ENCODE results near the gene SLC25A13. TPM values are rescaled to one million over a fixed set of nuclear protein-coding genes. Genes with fewer than 3 reads are reported as not detected.

Gene SLC25A13
- total and polyA plus RNA-seq, 3 experiments from 2014 or later: 9.7 to 13.8 (median 10.8) TPM

DNA sequence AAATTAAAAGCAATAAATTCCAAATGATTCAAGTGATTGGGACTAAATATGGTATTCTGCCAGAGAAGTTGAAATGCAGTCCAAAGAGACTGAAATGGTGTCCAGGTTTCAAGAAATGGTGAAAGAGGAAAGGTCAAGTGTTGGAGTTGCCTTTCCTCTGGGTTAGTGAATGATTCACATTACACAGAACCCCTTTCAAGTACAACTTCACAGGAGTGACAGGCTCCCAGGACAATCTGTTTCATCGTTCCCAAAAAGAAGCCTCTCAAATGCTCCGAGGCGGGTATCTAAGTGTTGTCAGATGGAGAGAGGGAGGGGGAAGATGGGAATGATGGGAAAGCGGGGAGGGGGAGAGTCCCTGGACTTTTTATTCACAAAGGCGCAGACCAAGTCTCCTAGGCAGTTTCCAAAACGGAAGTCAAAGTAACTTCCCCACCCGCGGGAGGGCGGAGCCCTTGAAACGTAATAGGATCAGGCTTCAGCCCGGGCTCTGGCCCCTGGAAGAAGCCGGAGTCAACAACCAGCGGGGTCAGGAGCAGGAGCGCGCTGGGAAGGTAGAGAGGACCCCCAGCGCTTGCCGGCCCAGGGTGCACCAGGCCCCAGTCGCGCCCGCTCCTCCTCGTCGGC lies 754 bp downstream of the SLC25A13 start:
- peak overlapping the region; percentile 77 to 99 (median 93) for H3K27ac Mint-ChIP-seq
- peak in 3 of 5 donors; percentile 23 to 59 (median 39) for DNase-seq
- POLR2A ChIA-PET: no interaction called here

DNA sequence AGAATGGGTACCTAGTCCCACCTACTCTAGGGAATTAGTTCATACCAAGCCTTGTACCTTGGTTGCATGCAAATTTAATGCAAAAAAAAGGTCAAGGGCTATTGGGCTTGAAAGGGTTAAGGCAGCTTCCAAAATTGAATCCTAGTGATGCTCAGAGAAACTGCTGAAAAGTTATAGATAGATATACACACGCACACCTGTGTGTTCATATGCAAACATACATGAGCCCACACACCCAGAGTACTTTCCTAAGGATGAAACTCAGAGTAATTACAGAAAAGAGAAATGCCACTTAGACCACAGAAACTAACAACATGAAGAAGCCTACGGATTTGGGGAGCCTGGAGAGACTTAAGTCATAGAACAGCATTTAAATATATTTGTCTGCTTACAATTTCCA lies 1.5 kb downstream of the SLC25A13 start:
- Histone ChIP-seq H3K9me3 (ENCODE audit: low read length) (no peaks in the 10 kb centered on the region), H3K27ac (ENCODE audit: low read depth, low read length) (peak overlapping the region; percentile 78), H3K4me1 (ENCODE audit: insufficient read depth, low read length) (peaks cover 10% of the 10 kb centered on the region), H3K27me3 (ENCODE audit: insufficient read depth, low read length, poor library complexity, severe bottlenecking) (no peaks in the 10 kb centered on the region), H3K36me3 (ENCODE audit: insufficient read depth, low read length) (no peaks in the 10 kb centered on the region), H3K4me3 (ENCODE audit: low read length) (no peak overlapping the region)
- H3K4me3 Mint-ChIP-seq: peak overlapping the region; percentile 87 to 97 (median 92)
- ChIA-PET CTCF (no interaction called here), POLR2A (no interaction called here)
- peaks cover 0 to 5% (median 0%) of the 10 kb centered on the region in 3 donors for H3K36me3 Mint-ChIP-seq
- H3K27ac Mint-ChIP-seq: peak overlapping the region; percentile 77 to 99 (median 93)
- peaks cover 24 to 43% (median 31%) of the 10 kb centered on the region in 3 donors for H3K4me1 Mint-ChIP-seq
- H3K27me3 Mint-ChIP-seq: no peaks in the 10 kb centered on the region
- H3K9me3 Mint-ChIP-seq: no peaks in the 10 kb centered on the region
- no peak for DNase-seq

More for the DNA sequence above, 754 bp downstream of the SLC25A13 start:
- no peaks in the 10 kb centered on the region for H3K27me3 Mint-ChIP-seq
- Histone ChIP-seq H3K27ac (ENCODE audit: low read depth, low read length) (peak overlapping the region; percentile 78), H3K9me3 (ENCODE audit: low read length) (no peaks in the 10 kb centered on the region), H3K4me1 (ENCODE audit: insufficient read depth, low read length) (peaks cover 10% of the 10 kb centered on the region), H3K27me3 (ENCODE audit: insufficient read depth, low read length, poor library complexity, severe bottlenecking) (no peaks in the 10 kb centered on the region), H3K36me3 (ENCODE audit: insufficient read depth, low read length) (no peaks in the 10 kb centered on the region), H3K4me3 (ENCODE audit: low read length) (peak overlapping the region; percentile 81)
- CTCF ChIA-PET: no interaction called here
- H3K9me3 Mint-ChIP-seq: no peaks in the 10 kb centered on the region
- peaks cover 23 to 42% (median 31%) of the 10 kb centered on the region in 3 donors for H3K4me1 Mint-ChIP-seq
- peaks cover 0 to 5% (median 0%) of the 10 kb centered on the region in 3 donors for H3K36me3 Mint-ChIP-seq
- H3K4me3 Mint-ChIP-seq: peak overlapping the region; percentile 87 to 97 (median 92)

DNA sequence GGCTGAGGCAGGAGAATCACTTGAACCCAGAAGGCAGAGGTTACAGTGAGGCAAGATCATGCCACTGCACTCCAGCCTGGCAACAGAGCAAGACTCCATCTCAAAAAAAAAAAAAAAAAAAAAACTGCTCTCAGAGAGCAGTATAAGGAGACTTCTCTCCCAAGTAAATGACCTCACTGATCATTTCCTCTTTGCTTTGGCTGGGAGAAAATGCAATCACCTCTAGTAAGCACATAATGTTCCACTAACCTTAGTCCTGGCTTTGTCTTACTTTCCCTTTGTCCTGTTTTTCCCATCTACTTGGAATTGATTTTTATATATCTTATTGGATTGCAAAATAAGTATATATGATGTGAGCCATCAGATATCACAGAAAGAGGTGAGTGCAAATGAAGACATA lies 2.5 kb downstream of the SLC25A13 start:
- ChIA-PET POLR2A (no interaction called here), CTCF (no interaction called here)
- no peak for DNase-seq
- Histone ChIP-seq H3K27ac (ENCODE audit: low read depth, low read length) (no peak overlapping the region), H3K27me3 (ENCODE audit: insufficient read depth, low read length, poor library complexity, severe bottlenecking) (no peaks in the 10 kb centered on the region), H3K36me3 (ENCODE audit: insufficient read depth, low read length) (no peaks in the 10 kb centered on the region), H3K9me3 (ENCODE audit: low read length) (no peaks in the 10 kb centered on the region), H3K4me3 (ENCODE audit: low read length) (no peak overlapping the region), H3K4me1 (ENCODE audit: insufficient read depth, low read length) (peaks cover 10% of the 10 kb centered on the region)
- H3K27me3 Mint-ChIP-seq: no peaks in the 10 kb centered on the region
- H3K27ac Mint-ChIP-seq: no peak overlapping the region
- H3K36me3 Mint-ChIP-seq: peaks cover 0 to 5% (median 0%) of the 10 kb centered on the region in 3 donors
- peaks cover 24 to 53% (median 35%) of the 10 kb centered on the region in 3 donors for H3K4me1 Mint-ChIP-seq
- no peaks in the 10 kb centered on the region for H3K9me3 Mint-ChIP-seq
- H3K4me3 Mint-ChIP-seq: peak overlapping the region in 1 of 7 donors; percentile 87

DNA sequence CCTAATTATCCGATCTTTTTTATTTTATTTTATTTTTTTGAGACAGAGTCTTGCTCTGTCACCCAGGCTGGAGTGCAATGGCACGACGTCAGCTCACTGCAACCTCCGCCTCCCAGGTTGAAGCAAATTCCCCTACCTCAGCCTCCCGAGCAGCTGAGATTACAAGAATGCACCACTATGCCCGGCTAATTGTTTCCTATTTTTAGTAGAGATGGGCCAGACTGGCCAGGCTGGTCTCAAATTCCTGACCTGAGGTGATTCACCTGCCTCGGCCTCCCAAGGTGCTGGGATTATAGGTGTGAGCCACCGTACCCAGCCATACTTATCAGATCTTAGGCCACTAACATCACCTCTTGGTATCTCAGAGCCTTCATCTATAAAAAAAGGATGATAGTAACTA lies 4.9 kb downstream of the SLC25A13 start:
- Histone ChIP-seq H3K36me3 (ENCODE audit: insufficient read depth, low read length) (no peaks in the 10 kb centered on the region), H3K27ac (ENCODE audit: low read depth, low read length) (no peak overlapping the region), H3K4me3 (ENCODE audit: low read length) (no peak overlapping the region), H3K27me3 (ENCODE audit: insufficient read depth, low read length, poor library complexity, severe bottlenecking) (no peaks in the 10 kb centered on the region), H3K4me1 (ENCODE audit: insufficient read depth, low read length) (peaks cover 7% of the 10 kb centered on the region), H3K9me3 (ENCODE audit: low read length) (no peaks in the 10 kb centered on the region)
- Mint-ChIP-seq H3K27me3 (no peaks in the 10 kb centered on the region), H3K4me1 (peaks cover 30 to 60% (median 45%) of the 10 kb centered on the region in 3 donors), H3K27ac (no peak overlapping the region), H3K36me3 (peaks cover 0 to 2% (median 0%) of the 10 kb centered on the region in 3 donors), H3K9me3 (no peaks in the 10 kb centered on the region), H3K4me3 (no peak overlapping the region)
- POLR2A ChIA-PET: no interaction called here
- DNase-seq: no peak
- CTCF ChIA-PET: no interaction called here

DNA sequence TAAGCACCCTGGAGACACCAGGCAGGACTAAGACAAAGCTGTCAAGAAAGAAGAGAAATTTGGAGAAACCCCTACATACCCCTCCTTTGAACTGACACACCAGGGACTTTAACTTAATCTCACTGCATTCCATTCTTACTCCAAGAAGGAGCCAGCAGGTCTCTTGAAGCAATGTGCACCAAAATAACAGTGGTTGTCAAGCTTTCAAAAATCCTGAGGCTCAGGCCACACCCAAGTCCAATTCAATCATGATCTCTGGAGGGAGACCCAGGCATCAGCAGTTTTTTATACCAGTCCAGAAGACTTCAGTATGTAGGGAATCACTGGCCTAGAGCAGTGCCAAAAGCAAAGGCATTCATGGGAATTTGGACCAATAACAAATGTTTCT lies 6.8 kb downstream of the SLC25A13 start:
- no peak for DNase-seq
- Histone ChIP-seq H3K9me3 (ENCODE audit: low read length) (no peaks in the 10 kb centered on the region), H3K36me3 (ENCODE audit: insufficient read depth, low read length) (no peaks in the 10 kb centered on the region), H3K27ac (ENCODE audit: low read depth, low read length) (no peak overlapping the region), H3K27me3 (ENCODE audit: insufficient read depth, low read length, poor library complexity, severe bottlenecking) (no peaks in the 10 kb centered on the region), H3K4me3 (ENCODE audit: low read length) (no peak overlapping the region), H3K4me1 (ENCODE audit: insufficient read depth, low read length) (no peaks in the 10 kb centered on the region)
- no peaks in the 10 kb centered on the region for H3K9me3 Mint-ChIP-seq
- no peak overlapping the region for H3K4me3 Mint-ChIP-seq
- H3K27me3 Mint-ChIP-seq: no peaks in the 10 kb centered on the region
- peaks cover 27 to 58% (median 46%) of the 10 kb centered on the region in 3 donors for H3K4me1 Mint-ChIP-seq
- CTCF ChIA-PET: no interaction called here
- H3K27ac Mint-ChIP-seq: peak overlapping the region in 1 of 8 donors; percentile 21
- POLR2A ChIA-PET: no interaction called here
- H3K36me3 Mint-ChIP-seq: no peaks in the 10 kb centered on the region

DNA sequence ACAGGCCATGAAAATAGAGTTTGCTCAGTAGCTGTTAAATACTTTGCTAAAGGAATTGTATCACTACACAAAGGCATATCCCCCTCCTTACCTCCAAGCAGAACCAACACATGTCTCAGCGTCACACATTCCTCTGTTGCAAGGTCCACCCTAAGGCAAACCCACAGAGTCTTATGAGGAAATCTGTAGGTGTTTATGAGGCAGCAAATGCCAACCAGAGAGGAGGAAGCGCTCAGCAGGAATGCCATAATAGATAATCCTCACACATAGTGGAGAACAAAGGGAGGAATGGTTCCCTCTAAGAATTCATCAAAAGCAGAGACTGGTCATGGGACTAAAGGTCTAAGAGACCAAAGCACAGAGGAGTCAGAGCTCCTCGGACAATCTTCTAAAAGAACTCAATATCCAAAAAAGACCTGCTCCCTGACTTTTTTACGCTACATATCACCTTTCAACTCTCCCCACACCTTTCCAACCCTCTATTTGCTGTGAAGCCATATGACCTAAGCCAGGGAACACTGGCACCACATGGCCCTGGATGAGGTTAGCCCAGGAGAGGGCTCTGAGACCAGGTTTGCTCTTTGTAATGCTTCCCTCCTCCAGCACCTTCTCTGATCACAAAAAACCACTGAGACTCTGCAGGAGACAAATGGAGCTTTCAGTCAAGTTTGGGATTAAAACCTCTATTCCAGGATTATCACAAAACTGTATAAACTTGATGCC lies 7.3 kb downstream of the SLC25A13 start:
- Mint-ChIP-seq H3K27me3 (no peaks in the 10 kb centered on the region), H3K4me1 (peaks cover 25 to 56% (median 45%) of the 10 kb centered on the region in 3 donors), H3K27ac (peak overlapping the region in 2 of 8 donors; percentile 21 to 34), H3K9me3 (no peaks in the 10 kb centered on the region), H3K4me3 (no peak overlapping the region), H3K36me3 (no peaks in the 10 kb centered on the region)
- Histone ChIP-seq H3K27ac (ENCODE audit: low read depth, low read length) (no peak overlapping the region), H3K4me3 (ENCODE audit: low read length) (no peak overlapping the region), H3K27me3 (ENCODE audit: insufficient read depth, low read length, poor library complexity, severe bottlenecking) (no peaks in the 10 kb centered on the region), H3K36me3 (ENCODE audit: insufficient read depth, low read length) (no peaks in the 10 kb centered on the region), H3K9me3 (ENCODE audit: low read length) (no peaks in the 10 kb centered on the region), H3K4me1 (ENCODE audit: insufficient read depth, low read length) (no peaks in the 10 kb centered on the region)
- CTCF ChIA-PET: no interaction called here
- no peak for DNase-seq
- POLR2A ChIA-PET: no interaction called here

DNA sequence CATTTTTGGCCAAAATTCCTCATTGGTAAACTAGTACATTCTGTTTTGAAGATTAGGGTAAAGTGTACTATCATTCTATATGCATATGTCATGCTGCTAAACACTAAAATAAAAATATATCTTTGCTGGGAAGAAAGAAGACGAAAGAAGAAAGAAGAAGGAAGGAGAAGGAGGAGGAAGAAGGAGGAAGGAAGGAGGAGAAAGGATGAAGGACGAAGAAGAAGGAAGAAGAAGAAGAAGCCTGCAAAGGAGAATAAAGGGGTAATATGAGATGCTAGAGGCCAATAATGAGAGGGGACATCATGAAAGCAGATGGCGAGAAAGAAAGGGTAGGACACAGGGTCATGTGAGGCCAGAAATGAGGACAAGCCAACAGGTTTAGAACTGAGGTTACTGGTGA lies 8.0 kb downstream of the SLC25A13 start:
- H3K9me3 Mint-ChIP-seq: no peaks in the 10 kb centered on the region

DNA sequence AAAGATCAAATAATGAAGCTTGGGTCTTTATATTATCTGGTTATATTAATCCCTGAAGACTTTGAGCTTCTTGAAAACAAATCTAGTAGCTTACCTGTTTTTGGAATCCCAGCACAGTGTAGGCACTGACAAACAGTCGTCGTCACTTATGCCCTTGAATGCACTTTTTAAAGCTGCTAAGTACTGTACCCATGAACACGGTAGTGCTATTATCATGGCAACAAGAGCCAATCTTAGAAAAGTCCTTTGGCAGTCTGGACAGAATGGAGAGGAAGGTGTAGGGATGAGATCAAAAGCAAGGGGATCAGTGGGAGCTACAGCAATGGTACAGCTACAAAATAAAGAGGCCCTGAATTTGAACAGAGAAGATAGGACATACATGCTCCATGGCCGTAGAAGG lies 9.4 kb downstream of the SLC25A13 start:
- POLR2A ChIA-PET: no interaction called here
- H3K27ac ChIP-seq (ENCODE audit: low read depth, low read length): no peak overlapping the region
- no peak overlapping the region for H3K4me3 Mint-ChIP-seq
- CTCF ChIA-PET: no interaction called here
- peaks cover 0 to 5% (median 1%) of the 10 kb centered on the region in 3 donors for H3K36me3 Mint-ChIP-seq
- peak overlapping the region in 2 of 8 donors; percentile 11 to 24 for H3K27ac Mint-ChIP-seq
- no peaks in the 10 kb centered on the region for H3K4me1 ChIP-seq (ENCODE audit: insufficient read depth, low read length)
- peaks cover 24 to 48% (median 40%) of the 10 kb centered on the region in 3 donors for H3K4me1 Mint-ChIP-seq
- no peaks in the 10 kb centered on the region for H3K9me3 Mint-ChIP-seq
- no peaks in the 10 kb centered on the region for H3K27me3 Mint-ChIP-seq
- no peak overlapping the region for H3K4me3 ChIP-seq (ENCODE audit: low read length)
- H3K36me3 ChIP-seq (ENCODE audit: insufficient read depth, low read length): no peaks in the 10 kb centered on the region
- H3K27me3 ChIP-seq (ENCODE audit: insufficient read depth, low read length, poor library complexity, severe bottlenecking): no peaks in the 10 kb centered on the region
- no peak for DNase-seq
- H3K9me3 ChIP-seq (ENCODE audit: low read length): no peaks in the 10 kb centered on the region

More for the DNA sequence above, 8.0 kb downstream of the SLC25A13 start:
- Histone ChIP-seq H3K4me1 (ENCODE audit: insufficient read depth, low read length) (no peaks in the 10 kb centered on the region), H3K27me3 (ENCODE audit: insufficient read depth, low read length, poor library complexity, severe bottlenecking) (no peaks in the 10 kb centered on the region), H3K9me3 (ENCODE audit: low read length) (no peaks in the 10 kb centered on the region), H3K27ac (ENCODE audit: low read depth, low read length) (no peak overlapping the region), H3K36me3 (ENCODE audit: insufficient read depth, low read length) (no peaks in the 10 kb centered on the region), H3K4me3 (ENCODE audit: low read length) (no peak overlapping the region)
- no peak for DNase-seq
- Mint-ChIP-seq H3K36me3 (no peaks in the 10 kb centered on the region), H3K4me1 (peaks cover 24 to 57% (median 44%) of the 10 kb centered on the region in 3 donors), H3K27me3 (no peaks in the 10 kb centered on the region), H3K27ac (peak overlapping the region in 1 of 8 donors; percentile 16), H3K4me3 (no peak overlapping the region)
- CTCF ChIA-PET: no interaction called here
- POLR2A ChIA-PET: no interaction called here

Data from CD8-positive, alpha-beta memory T cell (primary cell).